GM12878 (cell line): ENCODE results near the gene KCNQ1. TPM values are rescaled to one million over a fixed set of nuclear protein-coding genes. Genes with fewer than 3 reads are reported as not detected.

Experiments
- ATAC-seq: fragments of 200-7000 bp; cut with Tn5 transposase; 3 replicates; pipeline ENCODE4 v1.9.1; 2020; ENCODE audit warnings: mild to moderate bottlenecking, moderate library complexity
- BruUV-seq: library from RNA; stranded (reverse); fragments of 400-500 nt; replicated peaks from 2 replicates; lab custom pipeline; 2021; lab: Mats Ljungman, UMichigan
- CTCF ChIA-PET: fragments of 300-600 bp; sonication (Branson Sonifier 250); formaldehyde crosslinking; extraction: SDS; loops from one replicate; lab custom pipeline; 2021; ENCODE audit warnings: inconsistent platforms; lab: Yijun Ruan, JAX
- POLR2A ChIA-PET: fragments of 350-600 bp; formaldehyde crosslinking; extraction: SDS; loops from one replicate; lab custom pipeline; 2021; ENCODE audit warnings: inconsistent platforms; lab: Charles Lee
- RAD21 ChIA-PET: fragments of 300-600 bp; sonication (Branson Sonifier 250); formaldehyde crosslinking; loops from one replicate; lab custom pipeline; 2023; ENCODE audit warnings: antibody characterized with exemption; ENCODE audit not compliant: unreplicated experiment; lab: Charles Lee
- SMC1A ChIA-PET: fragments of 300-600 bp; sonication (Branson Sonifier 250); formaldehyde crosslinking; loops from one replicate; lab custom pipeline; 2023; ENCODE audit not compliant: unreplicated experiment, uncharacterized antibody; lab: Charles Lee
- DNase-seq: peaks from one replicate; pipeline ENCODE4 v3.0.0-alpha.2; 2011; ENCODE audit warnings: low read depth, low spot score
- FAIRE-seq: peaks from 3 replicates; lab custom pipeline; 2011; peaks lifted over from hg19 to GRCh38; lab: Jason Lieb, UNC
- H2AFZ ChIP-seq: 2 replicates; pipeline ENCODE4 v1.6.0; 2011; ENCODE audit warnings: low read depth, low read length, control low read depth; ENCODE audit not compliant: control insufficient read depth
- H3K27ac ChIP-seq: 2 replicates; pipeline ENCODE4 v1.5.1; 2011; ENCODE audit warnings: control low read depth; ENCODE audit not compliant: control insufficient read depth, insufficient read depth
- H3K27me3 ChIP-seq, 2 experiments: replicated peaks in 1 of 2; 2 replicates each; pipeline versions ENCODE4 v1.6.0 to v1.6.1; 2011; ENCODE audit warnings: low read length in 1 of 2; ENCODE audit not compliant: control insufficient read depth in 2 of 2, insufficient read depth in 2 of 2
- H3K36me3 ChIP-seq, 2 experiments: 2 replicates each; pipeline ENCODE4 v1.5.1; 2011; ENCODE audit warnings: low read length in 1 of 2; ENCODE audit not compliant: control insufficient read depth in 2 of 2, insufficient read depth in 2 of 2
- H3K4me1 ChIP-seq: 2 replicates; pipeline ENCODE4 v1.6.1; 2011; ENCODE audit warnings: mild to moderate bottlenecking, low read length, moderate library complexity, mixed read lengths; ENCODE audit not compliant: control insufficient read depth, insufficient read depth
- H3K4me2 ChIP-seq: 2 replicates; pipeline ENCODE4 v1.6.0; 2011; ENCODE audit warnings: control low read depth; ENCODE audit not compliant: control insufficient read depth, insufficient read depth
- H3K4me3 ChIP-seq: fragments of 200-600 bp; sonication (generic); 2 replicates; pipeline ENCODE4 v1.5.1; 2016
- H3K79me2 ChIP-seq: 2 replicates; pipeline ENCODE4 v1.6.0; 2011; ENCODE audit warnings: low read length; ENCODE audit not compliant: control insufficient read depth, insufficient read depth
- H3K9ac ChIP-seq: 2 replicates; pipeline ENCODE4 v1.8.0; 2011; ENCODE audit warnings: low read length, control low read depth, mixed read lengths; ENCODE audit not compliant: control insufficient read depth, insufficient read depth
- H3K9me3 ChIP-seq: replicated peaks from 3 replicates; pipeline ENCODE4 v1.5.1; 2011; ENCODE audit warnings: mild to moderate bottlenecking, low read length; ENCODE audit not compliant: control insufficient read depth, insufficient read depth
- H4K20me1 ChIP-seq: 2 replicates; pipeline ENCODE4 v1.6.0; 2011; ENCODE audit not compliant: control insufficient read depth, insufficient read depth
- ASH2L ChIP-seq: fragments of 300-600, 200-600 bp; sonication (generic); IDR thresholded peaks from 2 replicates; pipeline ENCODE4 v1.6.1; 2017; ENCODE audit warnings: low read depth, mild to moderate bottlenecking, borderline replicate concordance
- FOXM1 ChIP-seq: IDR thresholded peaks from 2 replicates; pipeline ENCODE4 v1.6.1; 2012; ENCODE audit warnings: low read depth, mild to moderate bottlenecking, inconsistent platforms, low read length, moderate library complexity
- GABPA ChIP-seq: IDR thresholded peaks from 2 replicates; pipeline ENCODE4 v1.6.1; 2014; ENCODE audit warnings: antibody characterized with exemption, low read depth, mild to moderate bottlenecking, inconsistent platforms
- HCFC1 ChIP-seq: fragments of 150-350 bp; IDR thresholded peaks from 2 replicates; pipeline ENCODE4 v1.6.1; 2014; ENCODE audit warnings: low read length
- NFXL1 ChIP-seq: fragments of 450-650 bp; IDR thresholded peaks from 2 replicates; pipeline ENCODE4 v1.6.1; 2017; ENCODE audit warnings: antibody characterized with exemption, mild to moderate bottlenecking, borderline replicate concordance
- NFYB ChIP-seq: IDR thresholded peaks from 2 replicates; pipeline ENCODE4 v1.6.1; 2011; ENCODE audit warnings: low read depth, mild to moderate bottlenecking, low read length, improper control_type of control experiment, moderate library complexity; ENCODE audit not compliant: insufficient read depth
- POLR2AphosphoS2 ChIP-seq: IDR thresholded peaks from 2 replicates; pipeline ENCODE4 v1.6.1; 2011; ENCODE audit warnings: low read depth, mild to moderate bottlenecking, low read length, improper control_type of control experiment, moderate library complexity
- RAD21 ChIP-seq: IDR thresholded peaks from 2 replicates; pipeline ENCODE4 v1.6.1; 2011; ENCODE audit warnings: mild to moderate bottlenecking, low read depth, low read length, moderate library complexity; ENCODE audit not compliant: insufficient read depth
- ZNF622 ChIP-seq: fragments of 450-650 bp; IDR thresholded peaks from 2 replicates; pipeline ENCODE4 v1.6.1; 2017; ENCODE audit warnings: mild to moderate bottlenecking, inconsistent platforms
- ZZZ3 ChIP-seq: IDR thresholded peaks from 2 replicates; pipeline ENCODE4 v1.6.1; 2011; ENCODE audit warnings: low read depth; ENCODE audit not compliant: control insufficient read depth, insufficient read length
- WGBS: methylation state at CpG from one replicate; pipeline ENCODE4 v1.1.6; 2016; ENCODE audit warnings: low lambda C conversion rate; ENCODE audit not compliant: insufficient replicate concordance, insufficient coverage; ENCODE audit errors: missing lambda C conversion rate; 5-methylcytosine and 5-hydroxymethylcytosine counted together
- in situ Hi-C: fragments of 300-500 bp; cut with MboI; formaldehyde crosslinking; loops from 9 replicates; pipeline ENCODE4 v1.14.3; 2018; ENCODE audit warnings: mixed read lengths
- intact Hi-C: fragments of 100-400 bp; cut with micrococcal nuclease; formaldehyde crosslinking; loops from one replicate; pipeline ENCODE4 v1.14.2; 2022; ENCODE audit not compliant: unreplicated experiment
- polyA plus RNA-seq, 11 experiments: library from polyadenylated mRNA; depleted of rRNA in 4 of 11; unstranded in 6 of 11; stranded (reverse) in 5 of 11; fragments of >200 nt; fragmentation: Nextera tagmentation in 4 of 11; fragmentation: Illumina TruSeq in 1 of 11; extraction: Ambion mirVana in 4 of 11; extraction: Trizol in 1 of 11; gene quantifications; 1 replicate in 1 of 11; 2 replicates in 10 of 11; pipeline versions ENCODE4 v1.2.1 to v1.2.3, GENCODE V29; 2011 to 2016; ENCODE audit warnings: inconsistent platforms in 2 of 11, missing spikeins in 2 of 11, low read depth in 1 of 11
- total RNA-seq, 4 experiments: library from RNA; depleted of rRNA in 3 of 4; stranded (reverse); fragments of >200 nt in 3 of 4; fragmentation: Illumina TruSeq in 1 of 4; extraction: Trizol in 1 of 4; gene quantifications; 2 replicates each; pipeline versions ENCODE4 v1.2.1 to v1.2.3, GENCODE V29; 2013 to 2021
- TF ChIP-seq, protein P1 (sequence below): IDR thresholded peaks from 2 replicates; pipeline ENCODE4 v1.6.1; 2011; ENCODE audit warnings: low read depth, low read length, improper control_type of control experiment, borderline replicate concordance
- TF ChIP-seq, protein P2 (sequence below): fragments of 450-650 bp; IDR thresholded peaks from 2 replicates; pipeline ENCODE4 v1.6.1; 2017; ENCODE audit warnings: borderline replicate concordance
- TF ChIP-seq, protein P3 (sequence below): fragments of 450-650 bp; formaldehyde crosslinking; IDR thresholded peaks from 2 replicates; pipeline ENCODE4 v1.4.0; 2022; ENCODE audit warnings: mild to moderate bottlenecking, moderate library complexity
- TF ChIP-seq, protein P4 (sequence below): fragments of 450-650 bp; conservative IDR thresholded peaks from 2 replicates; pipeline ENCODE4 v1.6.1; 2017; ENCODE audit warnings: mild to moderate bottlenecking, moderate library complexity

KCNQ1 gene
- total and polyA plus RNA-seq, 10 of the 15 experiments (the other 5 are each of a cell fraction or from before 2014, with no cell fraction given), result 0.03 to 0.15 (median 0.12) TPM; not detected in 7

DNA sequence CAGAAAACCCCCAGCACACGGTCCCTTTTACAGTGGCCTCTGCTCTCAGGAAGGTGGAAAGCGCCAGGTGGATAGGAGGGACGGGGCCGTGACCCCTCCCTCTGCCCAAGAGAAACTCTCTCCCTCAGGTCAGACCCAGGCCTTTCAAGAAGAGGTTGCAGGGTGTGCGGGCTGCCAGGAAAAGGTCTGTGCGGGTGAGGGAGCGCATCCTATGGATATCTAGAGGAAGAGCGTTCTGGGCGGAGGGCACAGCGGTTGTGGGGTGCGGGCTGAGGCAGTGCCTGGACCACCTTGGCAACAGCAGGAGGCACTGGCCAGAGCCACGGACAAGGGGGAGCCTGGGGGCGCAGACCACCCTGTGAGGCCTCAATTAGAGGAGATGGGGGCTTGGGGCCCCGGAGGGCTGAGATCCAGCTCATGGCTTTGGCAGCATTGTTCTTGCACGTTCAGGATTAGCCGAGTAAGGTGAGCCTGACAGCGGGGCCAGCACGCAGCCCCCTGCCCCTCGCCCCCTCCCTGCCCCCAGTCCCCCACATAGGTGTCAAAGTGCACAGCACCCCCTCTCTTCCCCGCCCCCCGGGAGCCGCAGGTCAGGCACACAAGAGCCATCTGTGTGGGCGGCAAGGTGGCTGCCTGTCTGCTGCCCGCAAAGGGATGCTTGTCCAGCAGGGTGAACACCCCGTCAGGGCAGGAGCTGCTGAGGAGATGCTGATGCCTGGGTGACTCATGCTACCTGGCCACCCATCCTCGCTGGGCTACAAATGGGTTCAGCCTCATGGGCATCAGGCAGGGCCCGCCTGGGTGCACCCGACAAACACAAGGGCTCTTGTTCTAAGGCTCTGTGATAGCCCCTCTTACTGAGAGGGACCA lies 347.8 kb downstream of the KCNQ1 start:
- intact Hi-C loops, result no loop called here
- no peak overlapping the region for H3K27ac ChIP-seq
- BruUV-seq, result no TSS peak
- H3K4me2 ChIP-seq, result no peak overlapping the region
- ChIA-PET CTCF (no interaction called here), SMC1A (no interaction called here), RAD21 (no interaction called here), POLR2A (no interaction called here)
- no peak overlapping the region for H2AFZ ChIP-seq
- in situ Hi-C loops, result no loop called here
- H3K9me3 ChIP-seq, result no peaks in the 10 kb centered on the region
- no peak overlapping the region for H3K4me3 ChIP-seq
- FAIRE-seq, result no peak
- no peaks in the 10 kb centered on the region for H4K20me1 ChIP-seq
- H3K4me1 ChIP-seq, result no peaks in the 10 kb centered on the region
- no peaks in the 10 kb centered on the region for H3K27me3 ChIP-seq
- no peaks in the 10 kb centered on the region for H3K79me2 ChIP-seq
- H3K36me3 ChIP-seq, result no peaks in the 10 kb centered on the region
- no peak for DNase-seq
- no peak for ATAC-seq
- WGBS, result 58% methylated on average over 17 of the region's 28 CpGs
- H3K9ac ChIP-seq, result no peak overlapping the region
- no peak for TF ChIP-seq GABPA
- TF ChIP-seq ZZZ3, result no peak
- TF ChIP-seq, protein P1, sequence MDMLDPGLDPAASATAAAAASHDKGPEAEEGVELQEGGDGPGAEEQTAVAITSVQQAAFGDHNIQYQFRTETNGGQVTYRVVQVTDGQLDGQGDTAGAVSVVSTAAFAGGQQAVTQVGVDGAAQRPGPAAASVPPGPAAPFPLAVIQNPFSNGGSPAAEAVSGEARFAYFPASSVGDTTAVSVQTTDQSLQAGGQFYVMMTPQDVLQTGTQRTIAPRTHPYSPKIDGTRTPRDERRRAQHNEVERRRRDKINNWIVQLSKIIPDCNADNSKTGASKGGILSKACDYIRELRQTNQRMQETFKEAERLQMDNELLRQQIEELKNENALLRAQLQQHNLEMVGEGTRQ, result no peak
- no peak for TF ChIP-seq RAD21
- TF ChIP-seq, protein P2, sequence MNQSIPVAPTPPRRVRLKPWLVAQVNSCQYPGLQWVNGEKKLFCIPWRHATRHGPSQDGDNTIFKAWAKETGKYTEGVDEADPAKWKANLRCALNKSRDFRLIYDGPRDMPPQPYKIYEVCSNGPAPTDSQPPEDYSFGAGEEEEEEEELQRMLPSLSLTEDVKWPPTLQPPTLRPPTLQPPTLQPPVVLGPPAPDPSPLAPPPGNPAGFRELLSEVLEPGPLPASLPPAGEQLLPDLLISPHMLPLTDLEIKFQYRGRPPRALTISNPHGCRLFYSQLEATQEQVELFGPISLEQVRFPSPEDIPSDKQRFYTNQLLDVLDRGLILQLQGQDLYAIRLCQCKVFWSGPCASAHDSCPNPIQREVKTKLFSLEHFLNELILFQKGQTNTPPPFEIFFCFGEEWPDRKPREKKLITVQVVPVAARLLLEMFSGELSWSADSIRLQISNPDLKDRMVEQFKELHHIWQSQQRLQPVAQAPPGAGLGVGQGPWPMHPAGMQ, result no peak
- TF ChIP-seq POLR2AphosphoS2, result no peak
- no peak for TF ChIP-seq NFYB
- TF ChIP-seq HCFC1, result no peak
- no peak for TF ChIP-seq ASH2L
- no peak for TF ChIP-seq ZNF622
- no peak for TF ChIP-seq NFXL1
- no peak for TF ChIP-seq FOXM1
- TF ChIP-seq, protein P3, sequence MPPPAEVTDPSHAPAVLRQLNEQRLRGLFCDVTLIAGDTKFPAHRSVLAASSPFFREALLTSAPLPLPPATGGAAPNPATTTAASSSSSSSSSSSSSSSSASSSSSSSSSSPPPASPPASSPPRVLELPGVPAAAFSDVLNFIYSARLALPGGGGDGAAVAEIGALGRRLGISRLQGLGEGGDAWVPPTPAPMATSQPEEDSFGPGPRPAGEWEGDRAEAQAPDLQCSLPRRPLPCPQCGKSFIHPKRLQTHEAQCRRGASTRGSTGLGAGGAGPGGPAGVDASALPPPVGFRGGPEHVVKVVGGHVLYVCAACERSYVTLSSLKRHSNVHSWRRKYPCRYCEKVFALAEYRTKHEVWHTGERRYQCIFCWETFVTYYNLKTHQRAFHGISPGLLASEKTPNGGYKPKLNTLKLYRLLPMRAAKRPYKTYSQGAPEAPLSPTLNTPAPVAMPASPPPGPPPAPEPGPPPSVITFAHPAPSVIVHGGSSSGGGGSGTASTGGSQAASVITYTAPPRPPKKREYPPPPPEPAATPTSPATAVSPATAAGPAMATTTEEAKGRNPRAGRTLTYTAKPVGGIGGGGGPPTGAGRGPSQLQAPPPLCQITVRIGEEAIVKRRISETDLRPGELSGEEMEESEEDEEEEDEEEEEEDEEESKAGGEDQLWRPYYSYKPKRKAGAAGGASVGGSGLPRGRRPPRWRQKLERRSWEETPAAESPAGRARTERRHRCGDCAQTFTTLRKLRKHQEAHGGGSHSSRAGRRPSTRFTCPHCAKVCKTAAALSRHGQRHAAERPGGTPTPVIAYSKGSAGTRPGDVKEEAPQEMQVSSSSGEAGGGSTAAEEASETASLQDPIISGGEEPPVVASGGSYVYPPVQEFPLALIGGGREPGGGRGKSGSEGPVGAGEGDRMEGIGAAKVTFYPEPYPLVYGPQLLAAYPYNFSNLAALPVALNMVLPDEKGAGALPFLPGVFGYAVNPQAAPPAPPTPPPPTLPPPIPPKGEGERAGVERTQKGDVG (CRISPR knock-in tag), result no peak
- TF ChIP-seq, protein P4, sequence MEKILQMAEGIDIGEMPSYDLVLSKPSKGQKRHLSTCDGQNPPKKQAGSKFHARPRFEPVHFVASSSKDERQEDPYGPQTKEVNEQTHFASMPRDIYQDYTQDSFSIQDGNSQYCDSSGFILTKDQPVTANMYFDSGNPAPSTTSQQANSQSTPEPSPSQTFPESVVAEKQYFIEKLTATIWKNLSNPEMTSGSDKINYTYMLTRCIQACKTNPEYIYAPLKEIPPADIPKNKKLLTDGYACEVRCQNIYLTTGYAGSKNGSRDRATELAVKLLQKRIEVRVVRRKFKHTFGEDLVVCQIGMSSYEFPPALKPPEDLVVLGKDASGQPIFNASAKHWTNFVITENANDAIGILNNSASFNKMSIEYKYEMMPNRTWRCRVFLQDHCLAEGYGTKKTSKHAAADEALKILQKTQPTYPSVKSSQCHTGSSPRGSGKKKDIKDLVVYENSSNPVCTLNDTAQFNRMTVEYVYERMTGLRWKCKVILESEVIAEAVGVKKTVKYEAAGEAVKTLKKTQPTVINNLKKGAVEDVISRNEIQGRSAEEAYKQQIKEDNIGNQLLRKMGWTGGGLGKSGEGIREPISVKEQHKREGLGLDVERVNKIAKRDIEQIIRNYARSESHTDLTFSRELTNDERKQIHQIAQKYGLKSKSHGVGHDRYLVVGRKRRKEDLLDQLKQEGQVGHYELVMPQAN, result no peak
